Liver (tissue), 3 donors: Measurements from ENCODE around the gene ACACA.

ENCODE experiments used
- ATF3 ChIP-seq: IDR thresholded peaks from 2 replicates; pipeline ENCODE4 v1.6.1; 2016; ENCODE audit warnings: antibody characterized with exemption
- CTCF ChIP-seq: fragments of 150-350 bp; IDR thresholded peaks from 2 replicates; pipeline ENCODE4 v1.5.1; 2017; ENCODE audit warnings: improper control_type of control experiment, low read depth, low read length; ENCODE audit not compliant: missing input control
- EGR1 ChIP-seq, 2 donors: IDR thresholded peaks; 2 replicates each; pipeline ENCODE4 v1.6.1; 2016 to 2018; ENCODE audit warnings: antibody characterized with exemption in 2 of 2, low read depth in 2 of 2
- GABPA ChIP-seq, 2 donors: IDR thresholded peaks in 1 of 2; conservative IDR thresholded peaks in 1 of 2; 2 replicates each; pipeline ENCODE4 v1.6.1; 2016; ENCODE audit warnings: antibody characterized with exemption in 2 of 2, mild to moderate bottlenecking in 1 of 2, moderate library complexity in 1 of 2
- JUND ChIP-seq, 2 donors: IDR thresholded peaks; 2 replicates each; pipeline ENCODE4 v1.6.1; 2016; ENCODE audit warnings: antibody characterized with exemption in 2 of 2
- MAX ChIP-seq: IDR thresholded peaks from 2 replicates; pipeline ENCODE4 v1.6.1; 2016; ENCODE audit warnings: antibody characterized with exemption
- RAD21 ChIP-seq, 2 donors: IDR thresholded peaks; 2 replicates each; pipeline ENCODE4 v1.6.1; 2016; ENCODE audit warnings: antibody characterized with exemption in 2 of 2, mild to moderate bottlenecking in 2 of 2
- TAF1 ChIP-seq: conservative IDR thresholded peaks from 2 replicates; pipeline ENCODE4 v1.6.1; 2016; ENCODE audit warnings: antibody characterized with exemption, mild to moderate bottlenecking
- TF ChIP-seq, protein P1 (sequence below): IDR thresholded peaks from 2 replicates; pipeline ENCODE4 v1.6.1; 2016; ENCODE audit warnings: antibody characterized with exemption, mild to moderate bottlenecking
- donor health status: healthy.
- donor health status: healthy.

DNA sequence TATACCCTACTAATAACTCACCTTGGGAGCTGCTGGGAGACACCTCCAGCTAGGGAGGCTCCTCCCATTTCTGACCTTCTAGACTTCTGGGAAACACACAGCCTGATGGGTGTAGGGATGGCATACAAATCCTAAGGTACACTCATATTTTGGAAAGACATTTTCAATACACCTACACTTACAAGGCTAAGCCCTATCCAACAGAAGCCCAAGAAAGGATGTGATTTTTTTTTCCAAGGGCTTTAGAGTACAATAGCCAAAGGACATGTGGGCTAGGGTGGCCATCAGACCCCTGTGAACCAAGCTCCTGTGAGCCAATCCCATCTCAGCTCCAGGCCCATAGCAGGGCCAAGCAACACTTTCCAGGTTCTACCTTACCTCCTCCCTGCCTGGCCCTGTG is 313.9 kb downstream of the ACACA start:
- no peak for TF ChIP-seq CTCF
- TF ChIP-seq TAF1, result no peak
- no peak for TF ChIP-seq RAD21 (IDR thresholded peaks at IDR 0.05)
- TF ChIP-seq JUND (IDR thresholded peaks at IDR 0.05), result no peak
- no peak for TF ChIP-seq MAX
- no peak for TF ChIP-seq EGR1 (IDR thresholded peaks at IDR 0.05; ENCODE audit: low read depth in 2 of 2)
- TF ChIP-seq, protein P1, sequence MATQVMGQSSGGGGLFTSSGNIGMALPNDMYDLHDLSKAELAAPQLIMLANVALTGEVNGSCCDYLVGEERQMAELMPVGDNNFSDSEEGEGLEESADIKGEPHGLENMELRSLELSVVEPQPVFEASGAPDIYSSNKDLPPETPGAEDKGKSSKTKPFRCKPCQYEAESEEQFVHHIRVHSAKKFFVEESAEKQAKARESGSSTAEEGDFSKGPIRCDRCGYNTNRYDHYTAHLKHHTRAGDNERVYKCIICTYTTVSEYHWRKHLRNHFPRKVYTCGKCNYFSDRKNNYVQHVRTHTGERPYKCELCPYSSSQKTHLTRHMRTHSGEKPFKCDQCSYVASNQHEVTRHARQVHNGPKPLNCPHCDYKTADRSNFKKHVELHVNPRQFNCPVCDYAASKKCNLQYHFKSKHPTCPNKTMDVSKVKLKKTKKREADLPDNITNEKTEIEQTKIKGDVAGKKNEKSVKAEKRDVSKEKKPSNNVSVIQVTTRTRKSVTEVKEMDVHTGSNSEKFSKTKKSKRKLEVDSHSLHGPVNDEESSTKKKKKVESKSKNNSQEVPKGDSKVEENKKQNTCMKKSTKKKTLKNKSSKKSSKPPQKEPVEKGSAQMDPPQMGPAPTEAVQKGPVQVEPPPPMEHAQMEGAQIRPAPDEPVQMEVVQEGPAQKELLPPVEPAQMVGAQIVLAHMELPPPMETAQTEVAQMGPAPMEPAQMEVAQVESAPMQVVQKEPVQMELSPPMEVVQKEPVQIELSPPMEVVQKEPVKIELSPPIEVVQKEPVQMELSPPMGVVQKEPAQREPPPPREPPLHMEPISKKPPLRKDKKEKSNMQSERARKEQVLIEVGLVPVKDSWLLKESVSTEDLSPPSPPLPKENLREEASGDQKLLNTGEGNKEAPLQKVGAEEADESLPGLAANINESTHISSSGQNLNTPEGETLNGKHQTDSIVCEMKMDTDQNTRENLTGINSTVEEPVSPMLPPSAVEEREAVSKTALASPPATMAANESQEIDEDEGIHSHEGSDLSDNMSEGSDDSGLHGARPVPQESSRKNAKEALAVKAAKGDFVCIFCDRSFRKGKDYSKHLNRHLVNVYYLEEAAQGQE, result no peak
- TF ChIP-seq ATF3, result no peak
- no peak for TF ChIP-seq GABPA (IDR thresholded peaks at IDR 0.05 in 1 of 2, conservative IDR thresholded peaks at IDR 0.05 in 1 of 2)
